ENCODE results near the gene ARHGEF12. TPM values are rescaled to one million over a fixed set of nuclear protein-coding genes. Genes with fewer than 3 reads are reported as not detected.

Gene ARHGEF12
- total RNA-seq, 1 experiment from 2014 or later: 15.4 TPM

DNA sequence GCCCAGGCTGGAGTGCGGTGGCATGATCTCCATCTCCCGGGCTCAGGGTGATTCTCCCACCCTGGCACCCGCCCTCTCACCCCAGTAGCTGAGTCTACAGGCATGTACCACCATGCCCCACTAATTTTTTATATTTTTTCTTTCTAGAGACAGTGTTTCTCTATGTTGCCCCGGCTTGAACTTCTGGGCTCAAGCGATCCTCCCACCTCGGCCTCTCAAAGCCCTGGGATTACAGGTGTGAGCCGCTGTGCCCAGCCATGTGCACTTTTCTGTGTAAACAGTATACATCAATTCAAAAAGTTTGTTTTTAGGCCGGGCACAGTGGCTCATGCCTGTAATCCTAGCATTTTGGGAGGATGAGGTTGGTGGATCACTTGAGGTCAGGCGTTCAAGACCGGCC, 190.0 kb downstream of the ARHGEF12 start:
- H3K27ac ChIP-seq (ENCODE audit: low read length): no peak overlapping the region
- H4K20me1 ChIP-seq (ENCODE audit: insufficient read depth, low read depth, low read length): no peaks in the 10 kb centered on the region
- no peak overlapping the region for H3K9ac ChIP-seq (ENCODE audit: low read length)
- H3K79me2 ChIP-seq (ENCODE audit: low read length): no peaks in the 10 kb centered on the region
- no peak for DNase-seq
- no peaks in the 10 kb centered on the region for H3K27me3 ChIP-seq (ENCODE audit: low read length)
- no peaks in the 10 kb centered on the region for H3K9me3 ChIP-seq (ENCODE audit: low read length)
- no peak overlapping the region for H3K4me2 ChIP-seq (ENCODE audit: low read depth, low read length, poor library complexity, severe bottlenecking)
- no peak overlapping the region for H2AFZ ChIP-seq (ENCODE audit: low read length)
- no peaks in the 10 kb centered on the region for H3K4me1 ChIP-seq (ENCODE audit: low read length)
- no peak overlapping the region for H3K4me3 ChIP-seq (ENCODE audit: low read length)
- H3K36me3 ChIP-seq (ENCODE audit: insufficient read depth, low read length): no peaks in the 10 kb centered on the region
- H3K9me2 ChIP-seq (replicated peaks; ENCODE audit: insufficient read depth, low read length): no peaks in the 10 kb centered on the region

DNA sequence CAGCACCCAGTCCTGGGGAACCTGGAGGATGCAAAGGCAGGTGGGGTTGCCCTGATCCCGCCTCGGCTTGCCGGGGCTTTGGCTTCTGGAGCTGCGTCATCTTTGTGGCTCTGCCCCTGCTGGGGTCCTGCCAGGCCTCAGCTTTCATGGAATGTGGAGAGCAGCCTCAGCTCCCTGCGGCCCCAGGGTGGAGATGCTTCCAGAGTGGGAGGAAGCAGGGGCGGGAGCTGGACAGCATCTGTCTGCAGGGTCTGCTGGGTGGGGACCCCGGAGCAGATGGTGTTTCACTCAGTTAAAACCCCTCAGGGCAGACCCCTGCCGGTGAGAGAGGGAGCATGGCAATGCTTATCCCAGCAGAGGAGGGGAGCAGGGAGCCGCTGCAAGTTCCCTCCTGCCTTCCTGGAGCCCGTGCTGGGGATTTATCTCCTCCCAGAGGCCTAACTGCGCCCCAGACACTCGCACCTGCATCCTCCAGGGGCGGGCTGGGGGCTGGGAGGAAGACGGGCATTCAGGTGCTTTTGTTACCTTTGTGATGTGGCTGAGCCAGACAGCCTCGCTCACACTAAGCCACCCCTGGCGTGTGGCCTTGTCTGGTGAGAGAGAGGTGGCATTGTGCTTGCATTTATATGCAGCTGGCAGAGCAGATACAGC, 191.0 kb downstream of the ARHGEF12 start:
- Histone ChIP-seq H3K9me3 (ENCODE audit: low read length) (no peaks in the 10 kb centered on the region), H4K20me1 (ENCODE audit: insufficient read depth, low read depth, low read length) (no peaks in the 10 kb centered on the region)

DNA sequence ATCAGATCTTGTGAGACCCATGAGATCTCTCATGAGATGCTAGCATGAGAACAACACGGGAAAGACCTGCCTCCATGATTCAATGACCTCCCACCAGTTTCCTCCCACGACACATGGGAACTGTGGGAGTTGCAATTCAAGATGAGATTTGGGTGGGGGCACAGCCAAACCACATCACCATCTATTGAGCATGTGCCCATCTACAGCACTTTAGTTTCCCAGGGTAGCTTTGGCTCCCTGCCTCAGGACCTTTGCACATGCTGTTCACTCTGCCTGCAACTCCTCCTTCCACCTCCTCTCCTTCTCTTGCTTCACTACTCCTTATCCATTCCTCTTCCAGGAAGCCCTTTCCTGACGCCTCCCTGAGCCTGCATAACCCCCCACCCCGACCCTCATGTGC, 192.5 kb downstream of the ARHGEF12 start:
- no peak for DNase-seq
- no peak overlapping the region for H3K9ac ChIP-seq (ENCODE audit: low read length)

More for the DNA sequence above, 191.0 kb downstream of the ARHGEF12 start:
- Histone ChIP-seq H3K9ac (ENCODE audit: low read length) (no peak overlapping the region), H2AFZ (ENCODE audit: low read length) (no peak overlapping the region), H3K79me2 (ENCODE audit: low read length) (no peaks in the 10 kb centered on the region), H3K4me1 (ENCODE audit: low read length) (no peaks in the 10 kb centered on the region), H3K36me3 (ENCODE audit: insufficient read depth, low read length) (no peaks in the 10 kb centered on the region), H3K27ac (ENCODE audit: low read length) (no peak overlapping the region), H3K9me2 (replicated peaks; ENCODE audit: insufficient read depth, low read length) (no peaks in the 10 kb centered on the region), H3K27me3 (ENCODE audit: low read length) (no peaks in the 10 kb centered on the region), H3K4me3 (ENCODE audit: low read length) (no peak overlapping the region), H3K4me2 (ENCODE audit: low read depth, low read length, poor library complexity, severe bottlenecking) (no peak overlapping the region)
- no peak for DNase-seq

DNA sequence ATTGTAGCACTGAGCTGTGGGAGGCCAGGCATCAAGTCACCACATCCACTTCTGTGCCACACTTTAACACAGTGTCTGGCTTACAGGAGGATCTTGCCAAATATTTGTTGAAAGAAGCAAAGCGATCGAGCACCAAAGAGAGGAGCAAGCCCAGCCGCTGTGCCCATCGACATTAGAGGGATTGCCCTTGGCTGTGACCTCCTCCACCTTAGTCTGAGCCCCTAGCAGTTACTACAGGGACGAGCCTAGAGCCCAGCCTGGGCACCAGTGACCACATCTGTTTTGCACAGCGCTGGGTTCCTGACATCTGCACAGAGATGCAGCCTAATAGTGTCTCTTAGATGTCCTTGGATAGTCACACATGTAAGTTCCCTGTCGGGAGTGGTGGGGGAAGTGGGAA, 193.0 kb downstream of the ARHGEF12 start:
- no peak for DNase-seq
- no peaks in the 10 kb centered on the region for H3K4me1 ChIP-seq (ENCODE audit: low read length)
- H3K9me2 ChIP-seq (replicated peaks; ENCODE audit: insufficient read depth, low read length): no peaks in the 10 kb centered on the region
- no peaks in the 10 kb centered on the region for H3K36me3 ChIP-seq (ENCODE audit: insufficient read depth, low read length)
- H3K4me3 ChIP-seq (ENCODE audit: low read length): no peak overlapping the region
- no peaks in the 10 kb centered on the region for H3K79me2 ChIP-seq (ENCODE audit: low read length)
- no peak overlapping the region for H2AFZ ChIP-seq (ENCODE audit: low read length)
- H3K9me3 ChIP-seq (ENCODE audit: low read length): no peaks in the 10 kb centered on the region
- H4K20me1 ChIP-seq (ENCODE audit: insufficient read depth, low read depth, low read length): no peaks in the 10 kb centered on the region
- H3K4me2 ChIP-seq (ENCODE audit: low read depth, low read length, poor library complexity, severe bottlenecking): no peak overlapping the region
- no peak overlapping the region for H3K27ac ChIP-seq (ENCODE audit: low read length)
- no peaks in the 10 kb centered on the region for H3K27me3 ChIP-seq (ENCODE audit: low read length)
- no peak overlapping the region for H3K9ac ChIP-seq (ENCODE audit: low read length)

More for the DNA sequence above, 192.5 kb downstream of the ARHGEF12 start:
- Histone ChIP-seq H4K20me1 (ENCODE audit: insufficient read depth, low read depth, low read length) (no peaks in the 10 kb centered on the region), H3K4me3 (ENCODE audit: low read length) (no peak overlapping the region), H3K27ac (ENCODE audit: low read length) (no peak overlapping the region), H3K4me2 (ENCODE audit: low read depth, low read length, poor library complexity, severe bottlenecking) (no peak overlapping the region), H3K9me3 (ENCODE audit: low read length) (no peaks in the 10 kb centered on the region), H3K4me1 (ENCODE audit: low read length) (no peaks in the 10 kb centered on the region), H2AFZ (ENCODE audit: low read length) (no peak overlapping the region), H3K9me2 (replicated peaks; ENCODE audit: insufficient read depth, low read length) (no peaks in the 10 kb centered on the region), H3K79me2 (ENCODE audit: low read length) (no peaks in the 10 kb centered on the region), H3K36me3 (ENCODE audit: insufficient read depth, low read length) (no peaks in the 10 kb centered on the region), H3K27me3 (ENCODE audit: low read length) (no peaks in the 10 kb centered on the region)

DNA sequence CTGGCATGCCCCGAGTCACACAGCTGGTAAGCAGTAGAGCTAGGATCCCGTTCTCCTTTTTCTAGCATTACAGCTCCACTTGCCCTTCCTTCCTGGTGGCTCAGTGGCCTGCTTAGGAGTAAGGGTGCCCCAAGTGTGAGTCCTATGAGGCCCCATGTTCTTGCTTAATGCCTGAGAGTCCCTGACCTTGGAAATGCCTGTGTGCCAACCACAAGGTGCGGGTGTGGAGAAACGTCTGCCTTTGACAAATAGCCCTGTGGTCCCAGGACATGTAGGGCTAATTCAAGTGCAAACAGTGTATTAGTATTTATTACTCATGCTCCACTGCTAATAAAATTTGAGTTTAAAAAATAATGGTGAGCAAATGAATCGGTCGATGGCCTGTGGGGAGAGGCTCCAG, 193.7 kb downstream of the ARHGEF12 start:
- Histone ChIP-seq H3K27ac (ENCODE audit: low read length) (no peak overlapping the region), H3K79me2 (ENCODE audit: low read length) (no peaks in the 10 kb centered on the region), H3K4me3 (ENCODE audit: low read length) (no peak overlapping the region), H3K9me2 (replicated peaks; ENCODE audit: insufficient read depth, low read length) (no peaks in the 10 kb centered on the region), H3K4me2 (ENCODE audit: low read depth, low read length, poor library complexity, severe bottlenecking) (no peak overlapping the region), H2AFZ (ENCODE audit: low read length) (no peak overlapping the region), H3K36me3 (ENCODE audit: insufficient read depth, low read length) (no peaks in the 10 kb centered on the region), H4K20me1 (ENCODE audit: insufficient read depth, low read depth, low read length) (no peaks in the 10 kb centered on the region), H3K9ac (ENCODE audit: low read length) (no peak overlapping the region), H3K27me3 (ENCODE audit: low read length) (no peaks in the 10 kb centered on the region), H3K4me1 (ENCODE audit: low read length) (no peaks in the 10 kb centered on the region), H3K9me3 (ENCODE audit: low read length) (no peaks in the 10 kb centered on the region)
- no peak for DNase-seq

DNA sequence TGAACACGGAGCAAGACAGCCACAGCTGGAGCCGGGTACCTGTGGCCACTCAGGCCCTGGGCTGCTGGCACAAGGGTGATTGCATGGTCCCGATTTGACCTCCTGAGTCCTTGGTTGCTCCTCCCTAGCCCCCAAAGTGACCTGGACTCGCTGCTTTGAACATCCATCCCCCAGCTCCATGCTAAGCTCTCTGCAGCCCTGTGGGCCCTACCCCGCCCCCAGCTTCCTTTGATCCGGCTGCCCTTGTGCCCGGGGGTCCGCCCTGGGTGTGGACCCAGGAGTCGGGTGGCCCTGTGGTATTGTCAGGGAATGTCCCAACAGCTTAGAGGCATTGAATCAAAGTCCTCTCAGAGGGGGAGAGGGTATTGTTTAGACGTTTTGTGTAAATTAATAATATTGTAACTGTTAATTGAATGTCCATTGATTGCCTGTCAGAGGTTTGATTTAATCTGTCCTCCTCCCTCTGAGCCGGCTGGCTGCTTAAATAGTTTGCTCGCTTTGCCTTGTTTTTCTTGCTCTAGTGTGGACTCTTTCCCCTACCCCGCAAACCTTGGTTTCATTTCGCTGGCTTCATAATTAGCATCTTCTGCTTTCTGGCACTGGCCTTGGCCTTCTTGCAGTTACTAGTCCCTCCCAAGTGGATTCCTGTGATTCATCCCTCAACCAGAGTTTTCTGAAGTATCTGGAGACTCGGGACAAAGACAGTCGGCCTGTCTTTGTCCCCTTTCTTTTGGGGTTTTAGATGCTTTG, 196.0 kb downstream of the ARHGEF12 start:
- H3K36me3 ChIP-seq (ENCODE audit: insufficient read depth, low read length): no peaks in the 10 kb centered on the region
- H4K20me1 ChIP-seq (ENCODE audit: insufficient read depth, low read depth, low read length): no peaks in the 10 kb centered on the region
- no peaks in the 10 kb centered on the region for H3K9me2 ChIP-seq (replicated peaks; ENCODE audit: insufficient read depth, low read length)
- H3K4me1 ChIP-seq (ENCODE audit: low read length): no peaks in the 10 kb centered on the region
- H2AFZ ChIP-seq (ENCODE audit: low read length): no peak overlapping the region
- no peak overlapping the region for H3K27ac ChIP-seq (ENCODE audit: low read length)
- no peak for DNase-seq
- H3K27me3 ChIP-seq (ENCODE audit: low read length): no peaks in the 10 kb centered on the region
- no peaks in the 10 kb centered on the region for H3K79me2 ChIP-seq (ENCODE audit: low read length)
- H3K4me3 ChIP-seq (ENCODE audit: low read length): no peak overlapping the region
- H3K9ac ChIP-seq (ENCODE audit: low read length): no peak overlapping the region
- no peak overlapping the region for H3K4me2 ChIP-seq (ENCODE audit: low read depth, low read length, poor library complexity, severe bottlenecking)
- no peaks in the 10 kb centered on the region for H3K9me3 ChIP-seq (ENCODE audit: low read length)

DNA sequence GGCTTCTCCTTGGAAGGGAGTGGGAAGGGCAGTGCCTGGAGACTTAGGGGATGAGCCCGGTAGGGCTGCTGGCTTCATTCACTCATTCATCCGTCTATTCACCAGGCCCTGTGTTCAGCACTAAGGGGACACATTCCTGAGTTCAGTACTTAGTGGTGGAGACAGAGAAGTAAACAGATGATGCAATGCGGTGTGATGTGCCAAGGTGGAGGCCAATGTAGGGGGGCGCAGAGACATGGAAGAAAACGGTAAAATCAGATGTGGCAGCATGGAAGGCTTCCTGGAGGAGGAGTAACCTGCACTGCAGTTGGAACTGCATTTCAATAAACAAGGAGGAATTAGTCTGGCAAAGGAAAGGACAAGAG, 196.6 kb downstream of the ARHGEF12 start:
- no peak overlapping the region for H3K9ac ChIP-seq (ENCODE audit: low read length)

DNA sequence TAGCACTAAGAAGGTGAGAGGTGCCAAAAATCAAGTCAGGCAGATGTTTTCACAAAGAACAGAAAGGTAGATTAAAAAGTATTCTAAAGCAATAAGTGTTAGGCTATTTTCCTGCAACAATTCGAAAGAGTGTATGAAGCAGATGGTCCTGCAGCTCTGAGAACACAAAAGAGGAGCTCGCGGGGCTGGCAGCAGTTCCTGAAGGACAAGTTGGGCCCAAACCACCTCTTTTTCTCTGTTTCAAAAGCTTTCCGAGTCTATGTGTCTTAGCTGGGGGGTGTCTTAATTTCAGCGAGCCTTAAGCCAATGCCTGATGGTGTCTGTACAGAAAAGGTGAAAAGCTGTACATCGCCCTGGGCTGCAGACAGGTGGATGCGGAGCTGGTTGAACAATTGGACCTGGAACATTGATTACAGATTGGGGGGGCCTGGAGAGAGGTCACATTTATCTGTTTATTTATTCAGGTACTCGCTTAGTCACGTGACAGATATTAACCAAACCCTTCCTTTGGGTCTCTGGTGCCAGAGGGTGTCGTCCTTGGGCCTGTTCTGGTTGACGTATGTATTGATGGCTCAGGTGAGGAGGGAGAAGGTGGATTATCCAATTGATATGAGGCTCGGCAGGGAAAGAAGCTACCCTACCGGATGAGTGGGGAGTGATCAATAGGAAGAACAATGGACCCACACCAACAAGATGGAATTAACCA, 200.0 kb downstream of the ARHGEF12 start:
- Histone ChIP-seq H4K20me1 (ENCODE audit: insufficient read depth, low read depth, low read length) (no peaks in the 10 kb centered on the region), H3K4me1 (ENCODE audit: low read length) (no peaks in the 10 kb centered on the region), H3K27me3 (ENCODE audit: low read length) (no peaks in the 10 kb centered on the region), H3K4me3 (ENCODE audit: low read length) (no peak overlapping the region), H3K9ac (ENCODE audit: low read length) (no peak overlapping the region), H3K79me2 (ENCODE audit: low read length) (no peaks in the 10 kb centered on the region), H3K36me3 (ENCODE audit: insufficient read depth, low read length) (no peaks in the 10 kb centered on the region), H3K4me2 (ENCODE audit: low read depth, low read length, poor library complexity, severe bottlenecking) (no peak overlapping the region), H3K9me2 (replicated peaks; ENCODE audit: insufficient read depth, low read length) (no peaks in the 10 kb centered on the region), H2AFZ (ENCODE audit: low read length) (no peak overlapping the region), H3K27ac (ENCODE audit: low read length) (no peak overlapping the region), H3K9me3 (ENCODE audit: low read length) (no peaks in the 10 kb centered on the region)
- no peak for DNase-seq

More for the DNA sequence above, 196.6 kb downstream of the ARHGEF12 start:
- H3K27me3 ChIP-seq (ENCODE audit: low read length): no peaks in the 10 kb centered on the region
- DNase-seq: no peak
- H3K27ac ChIP-seq (ENCODE audit: low read length): no peak overlapping the region
- no peak overlapping the region for H3K4me2 ChIP-seq (ENCODE audit: low read depth, low read length, poor library complexity, severe bottlenecking)
- no peak overlapping the region for H2AFZ ChIP-seq (ENCODE audit: low read length)
- H3K4me3 ChIP-seq (ENCODE audit: low read length): no peak overlapping the region
- H3K36me3 ChIP-seq (ENCODE audit: insufficient read depth, low read length): no peaks in the 10 kb centered on the region
- H3K9me3 ChIP-seq (ENCODE audit: low read length): no peaks in the 10 kb centered on the region
- no peaks in the 10 kb centered on the region for H4K20me1 ChIP-seq (ENCODE audit: insufficient read depth, low read depth, low read length)
- H3K4me1 ChIP-seq (ENCODE audit: low read length): no peaks in the 10 kb centered on the region
- H3K79me2 ChIP-seq (ENCODE audit: low read length): no peaks in the 10 kb centered on the region
- no peaks in the 10 kb centered on the region for H3K9me2 ChIP-seq (replicated peaks; ENCODE audit: insufficient read depth, low read length)
